ENCODE results near the gene CTXN1.

The CTXN1 gene

GRCh38 chr19:7911508-7912143 lies 14.3 kb downstream of the CTXN1 start:
- TF ChIP-seq CTCF (IDR thresholded peaks at IDR 0.05; ENCODE audit: low read depth, low read length, missing control alignments): no peak
- DNase-seq (ENCODE audit: low read depth): no peak
- no peak overlapping the region for H3K4me3 ChIP-seq (ENCODE audit: low read depth, low read length)

- no peak for DNase-seq (ENCODE audit: low read depth)
- H3K4me3 ChIP-seq (ENCODE audit: low read depth, low read length): no peak overlapping the region
- TF ChIP-seq CTCF (IDR thresholded peaks at IDR 0.05; ENCODE audit: low read depth, low read length, missing control alignments): no peak
These were observed 15.4 kb downstream of the CTXN1 start for GRCh38 chr19:7910321-7911161.

GRCh38 chr19:7909471-7910067 lies 16.4 kb downstream of the CTXN1 start:
- H3K4me3 ChIP-seq (ENCODE audit: low read depth, low read length): no peak overlapping the region
- no peak for TF ChIP-seq CTCF (IDR thresholded peaks at IDR 0.05; ENCODE audit: low read depth, low read length, missing control alignments)
- DNase-seq (ENCODE audit: low read depth): no peak

- peak; percentile 15 for TF ChIP-seq CTCF (IDR thresholded peaks at IDR 0.05; ENCODE audit: low read depth, low read length, missing control alignments)
- DNase-seq (ENCODE audit: low read depth): no peak
- no peak overlapping the region for H3K4me3 ChIP-seq (ENCODE audit: low read depth, low read length)
These were observed 17.0 kb downstream of the CTXN1 start for GRCh38 chr19:7908742-7909461.

GRCh38 chr19:7908078-7908699 lies 17.7 kb downstream of the CTXN1 start:
- DNase-seq (ENCODE audit: low read depth): no peak
- TF ChIP-seq CTCF (IDR thresholded peaks at IDR 0.05; ENCODE audit: low read depth, low read length, missing control alignments): no peak
- H3K4me3 ChIP-seq (ENCODE audit: low read depth, low read length): no peak overlapping the region

- no peak for TF ChIP-seq CTCF (IDR thresholded peaks at IDR 0.05; ENCODE audit: low read depth, low read length, missing control alignments)
- DNase-seq (ENCODE audit: low read depth): no peak
These were observed 18.4 kb downstream of the CTXN1 start for GRCh38 chr19:7907544-7907943.

More at GRCh38 chr19:7907544-7907943, 18.4 kb downstream of the CTXN1 start:
- H3K4me3 ChIP-seq (ENCODE audit: low read depth, low read length): no peak overlapping the region
